ENCODE data around the gene KNDC1.

- TF ChIP-seq MXI1 (IDR thresholded peaks at IDR 0.05; ENCODE audit: borderline replicate concordance, low read depth, low read length) (no peak), POLR2A (IDR thresholded peaks at IDR 0.05; ENCODE audit: low read depth, low read length) (no peak), ELK1 (IDR thresholded peaks at IDR 0.05; ENCODE audit: borderline replicate concordance, low read depth, low read length) (no peak), SMC3 (IDR thresholded peaks at IDR 0.05; ENCODE audit: low read depth, low read length) (no peak), RFX5 (IDR thresholded peaks at IDR 0.05; ENCODE audit: low read depth, low read length) (no peak), FOS (IDR thresholded peaks at IDR 0.05; ENCODE audit: low read depth, low read length) (no peak), NFE2L2 (IDR thresholded peaks at IDR 0.05; ENCODE audit: low read depth, low read length) (no peak)
- TF ChIP-seq, protein P1, sequence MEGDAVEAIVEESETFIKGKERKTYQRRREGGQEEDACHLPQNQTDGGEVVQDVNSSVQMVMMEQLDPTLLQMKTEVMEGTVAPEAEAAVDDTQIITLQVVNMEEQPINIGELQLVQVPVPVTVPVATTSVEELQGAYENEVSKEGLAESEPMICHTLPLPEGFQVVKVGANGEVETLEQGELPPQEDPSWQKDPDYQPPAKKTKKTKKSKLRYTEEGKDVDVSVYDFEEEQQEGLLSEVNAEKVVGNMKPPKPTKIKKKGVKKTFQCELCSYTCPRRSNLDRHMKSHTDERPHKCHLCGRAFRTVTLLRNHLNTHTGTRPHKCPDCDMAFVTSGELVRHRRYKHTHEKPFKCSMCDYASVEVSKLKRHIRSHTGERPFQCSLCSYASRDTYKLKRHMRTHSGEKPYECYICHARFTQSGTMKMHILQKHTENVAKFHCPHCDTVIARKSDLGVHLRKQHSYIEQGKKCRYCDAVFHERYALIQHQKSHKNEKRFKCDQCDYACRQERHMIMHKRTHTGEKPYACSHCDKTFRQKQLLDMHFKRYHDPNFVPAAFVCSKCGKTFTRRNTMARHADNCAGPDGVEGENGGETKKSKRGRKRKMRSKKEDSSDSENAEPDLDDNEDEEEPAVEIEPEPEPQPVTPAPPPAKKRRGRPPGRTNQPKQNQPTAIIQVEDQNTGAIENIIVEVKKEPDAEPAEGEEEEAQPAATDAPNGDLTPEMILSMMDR (conservative IDR thresholded peaks at IDR 0.05; ENCODE audit: low read depth, low read length) = no peak
- TF ChIP-seq, protein P2, sequence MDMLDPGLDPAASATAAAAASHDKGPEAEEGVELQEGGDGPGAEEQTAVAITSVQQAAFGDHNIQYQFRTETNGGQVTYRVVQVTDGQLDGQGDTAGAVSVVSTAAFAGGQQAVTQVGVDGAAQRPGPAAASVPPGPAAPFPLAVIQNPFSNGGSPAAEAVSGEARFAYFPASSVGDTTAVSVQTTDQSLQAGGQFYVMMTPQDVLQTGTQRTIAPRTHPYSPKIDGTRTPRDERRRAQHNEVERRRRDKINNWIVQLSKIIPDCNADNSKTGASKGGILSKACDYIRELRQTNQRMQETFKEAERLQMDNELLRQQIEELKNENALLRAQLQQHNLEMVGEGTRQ (IDR thresholded peaks at IDR 0.05; ENCODE audit: low read depth, low read length) = no peak
Measured at GRCh38 chr10:133195096-133195495, 35.1 kb downstream of the KNDC1 start.
